Karpas-422 (cell line): Measurements from ENCODE around the gene RERG. TPM values are rescaled to one million over a fixed set of nuclear protein-coding genes. Genes with fewer than 3 reads are reported as not detected.
"Not testable (repeated sequence)": the region's sequence is repeated elsewhere in the genome, so short reads cannot be mapped to it uniquely, and the experiment has no call there.

Experiments
- DNase-seq: peaks from one replicate; pipeline ENCODE4 v3.0.0-alpha.2; 2015
- H2AFZ ChIP-seq: fragments of 200-600 bp; sonication (generic); 2 replicates; pipeline ENCODE4 v1.6.1; 2014; ENCODE audit warnings: antibody characterized with exemption, low read length, mixed read lengths
- H3K27ac ChIP-seq: fragments of 200-600 bp; sonication (generic); 2 replicates; pipeline ENCODE4 v1.5.1; 2014; ENCODE audit warnings: mild to moderate bottlenecking, low read length, moderate library complexity
- H3K27me3 ChIP-seq: fragments of 200-600 bp; sonication (generic); 2 replicates; pipeline ENCODE4 v1.6.1; 2014; ENCODE audit warnings: low read length, mixed read lengths
- H3K36me3 ChIP-seq: fragments of 200-600 bp; sonication (generic); 2 replicates; pipeline ENCODE4 v1.6.1; 2014; ENCODE audit warnings: low read length, mixed read lengths; ENCODE audit not compliant: insufficient read depth
- H3K4me1 ChIP-seq: fragments of 200-600 bp; sonication (generic); 2 replicates; pipeline ENCODE4 v1.6.1; 2014; ENCODE audit warnings: mild to moderate bottlenecking, low read length, mixed read lengths
- H3K4me2 ChIP-seq: fragments of 200-600 bp; sonication (generic); 2 replicates; pipeline ENCODE4 v1.6.1; 2014; ENCODE audit warnings: low read length, low read depth, mild to moderate bottlenecking; ENCODE audit not compliant: poor library complexity, severe bottlenecking
- H3K4me3 ChIP-seq: fragments of 200-600 bp; sonication (generic); 2 replicates; pipeline ENCODE4 v1.5.1; 2014; ENCODE audit warnings: mild to moderate bottlenecking, antibody characterized with exemption, low read length, mixed read lengths
- H3K79me2 ChIP-seq: fragments of 200-600 bp; sonication (generic); 2 replicates; pipeline ENCODE4 v1.6.1; 2014; ENCODE audit warnings: mild to moderate bottlenecking, low read length, mixed read lengths
- H3K9ac ChIP-seq: fragments of 200-600 bp; sonication (generic); 2 replicates; pipeline ENCODE4 v1.6.0; 2014; ENCODE audit warnings: low read length
- H3K9me2 ChIP-seq: fragments of 200-600 bp; sonication (generic), shearing (Covaris generic); replicated peaks from 2 replicates; pipeline ENCODE4 v1.6.0; 2014; ENCODE audit warnings: mild to moderate bottlenecking, low read length, moderate library complexity; ENCODE audit not compliant: insufficient read depth
- H3K9me3 ChIP-seq: fragments of 300-700, 200-600 bp; sonication (generic); 2 replicates; pipeline ENCODE4 v1.6.1; 2014; ENCODE audit warnings: low read length, mixed read lengths
- H4K20me1 ChIP-seq: fragments of 200-600 bp; sonication (generic); 2 replicates; pipeline ENCODE4 v1.6.1; 2014; ENCODE audit warnings: mild to moderate bottlenecking, antibody characterized with exemption, low read length, low read depth; ENCODE audit not compliant: insufficient read depth
- total RNA-seq: library from RNA; depleted of rRNA; stranded (reverse); fragments of >200 nt; shearing (Covaris generic); gene quantifications from 2 replicates; pipeline ENCODE4 v1.2.3, GENCODE V29; 2014; ENCODE audit warnings: low replicate concordance; rRNA removed

Gene RERG
- total RNA-seq, 1 experiment from 2014 or later = not detected

- Histone ChIP-seq H4K20me1 (no peaks in the 10 kb centered on the region), H3K4me2 (no peak overlapping the region), H2AFZ (no peak overlapping the region), H3K27ac (no peak overlapping the region), H3K4me1 (no peaks in the 10 kb centered on the region), H3K36me3 (no peaks in the 10 kb centered on the region), H3K9ac (no peak overlapping the region), H3K27me3 (no peaks in the 10 kb centered on the region), H3K9me2 (no peaks in the 10 kb centered on the region), H3K9me3 (no peaks in the 10 kb centered on the region), H3K4me3 (no peak overlapping the region), H3K79me2 (no peaks in the 10 kb centered on the region)
- no peak for DNase-seq
These were observed 128.4 kb downstream of the RERG start for GRCh38 chr12:15092826-15093225.

GRCh38 chr12:15090441-15090840 lies 130.8 kb downstream of the RERG start:
- no peaks in the 10 kb centered on the region for H3K27me3 ChIP-seq
- no peak overlapping the region for H3K9ac ChIP-seq
- no peaks in the 10 kb centered on the region for H3K9me3 ChIP-seq
- H3K4me1 ChIP-seq = no peaks in the 10 kb centered on the region
- no peaks in the 10 kb centered on the region for H4K20me1 ChIP-seq
- H3K36me3 ChIP-seq = no peaks in the 10 kb centered on the region
- no peaks in the 10 kb centered on the region for H3K9me2 ChIP-seq
- no peak overlapping the region for H3K27ac ChIP-seq
- no peaks in the 10 kb centered on the region for H3K79me2 ChIP-seq
- H3K4me2 ChIP-seq = no peak overlapping the region
- no peak for DNase-seq
- H2AFZ ChIP-seq = no peak overlapping the region
- no peak overlapping the region for H3K4me3 ChIP-seq

- Histone ChIP-seq H3K4me2 (no peak overlapping the region), H3K79me2 (no peaks in the 10 kb centered on the region), H3K27ac (no peak overlapping the region), H4K20me1 (no peaks in the 10 kb centered on the region), H3K36me3 (no peaks in the 10 kb centered on the region), H3K9ac (no peak overlapping the region), H3K4me3 (no peak overlapping the region), H3K4me1 (no peaks in the 10 kb centered on the region), H3K9me3 (no peaks in the 10 kb centered on the region), H3K9me2 (no peaks in the 10 kb centered on the region), H3K27me3 (no peaks in the 10 kb centered on the region), H2AFZ (no peak overlapping the region)
- no peak for DNase-seq
These were observed 133.1 kb downstream of the RERG start for GRCh38 chr12:15088105-15088504.

GRCh38 chr12:15077751-15078150 lies 143.5 kb downstream of the RERG start:
- H3K27ac ChIP-seq, H2AFZ ChIP-seq, H4K20me1 ChIP-seq, H3K79me2 ChIP-seq, H3K9ac ChIP-seq, H3K4me3 ChIP-seq, H3K36me3 ChIP-seq, H3K4me1 ChIP-seq, DNase-seq, H3K9me3 ChIP-seq, H3K27me3 ChIP-seq, H3K9me2 ChIP-seq, H3K4me2 ChIP-seq: not testable (repeated sequence)

- Histone ChIP-seq H3K4me2 (no peak overlapping the region), H3K27me3 (no peaks in the 10 kb centered on the region), H3K27ac (no peak overlapping the region), H3K4me1 (no peaks in the 10 kb centered on the region), H3K36me3 (no peaks in the 10 kb centered on the region), H3K4me3 (no peak overlapping the region), H4K20me1 (no peaks in the 10 kb centered on the region), H3K9me3 (no peaks in the 10 kb centered on the region), H3K9ac (no peak overlapping the region), H3K9me2 (no peaks in the 10 kb centered on the region), H2AFZ (no peak overlapping the region), H3K79me2 (no peaks in the 10 kb centered on the region)
- DNase-seq = no peak
These were observed 146.9 kb downstream of the RERG start for GRCh38 chr12:15074351-15074750.

GRCh38 chr12:15059123-15059522 lies 162.1 kb downstream of the RERG start:
- H3K4me3 ChIP-seq = no peak overlapping the region
- H3K9ac ChIP-seq = no peak overlapping the region
- no peaks in the 10 kb centered on the region for H3K9me3 ChIP-seq
- no peak overlapping the region for H2AFZ ChIP-seq
- H3K4me2 ChIP-seq = no peak overlapping the region
- no peaks in the 10 kb centered on the region for H3K36me3 ChIP-seq
- no peaks in the 10 kb centered on the region for H4K20me1 ChIP-seq
- H3K79me2 ChIP-seq = no peaks in the 10 kb centered on the region
- no peaks in the 10 kb centered on the region for H3K9me2 ChIP-seq
- H3K27me3 ChIP-seq = no peaks in the 10 kb centered on the region
- no peak overlapping the region for H3K27ac ChIP-seq
- no peaks in the 10 kb centered on the region for H3K4me1 ChIP-seq
- DNase-seq = no peak

Other genes with a start within 250 kb of the RERG start
- gene PDE6H, start 248.4 kb downstream of the RERG start, total RNA-seq = not detected in 2 replicates
- 0.11 TPM in 1 of 2 replicates, not detected in the other for gene PTPRO, start 101.1 kb upstream of the RERG start, total RNA-seq